ENCODE data around the gene ANKRD24.
"Not testable (repeated sequence)": the region's sequence is repeated elsewhere in the genome, so short reads cannot be mapped to it uniquely, and the experiment has no call there.

- not testable (repeated sequence) for TF ChIP-seq EZH2 (IDR thresholded peaks at IDR 0.05; ENCODE audit: borderline replicate concordance, insufficient read depth, low read length, poor library complexity, severe bottlenecking); CTCF (IDR thresholded peaks at IDR 0.05; ENCODE audit: poor library complexity, severe bottlenecking); POLR2AphosphoS5 (IDR thresholded peaks at IDR 0.05); REST (IDR thresholded peaks at IDR 0.05; ENCODE audit: borderline replicate concordance); TAF1 (IDR thresholded peaks at IDR 0.05; ENCODE audit: low read depth); RAD21 (conservative IDR thresholded peaks at IDR 0.05); EP300 (conservative IDR thresholded peaks at IDR 0.05; ENCODE audit: poor library complexity, severe bottlenecking)
These were observed 55.0 kb downstream of the ANKRD24 start for GRCh38 chr19:4237510-4237909.
